ENCODE data around the gene ANO1. TPM values are rescaled to one million over a fixed set of nuclear protein-coding genes. Genes with fewer than 3 reads are reported as not detected.

Gene ANO1
- total RNA-seq, 1 donor from 2014 or later = 7.7 TPM

- intact Hi-C loops (cut with micrococcal nuclease) = no loop called here
- TF ChIP-seq CTCF (IDR thresholded peaks at IDR 0.05; ENCODE audit: borderline replicate concordance) = no peak
- Histone ChIP-seq H3K9me3 (replicated peaks) (no peaks in the 10 kb centered on the region), H3K4me1 (peaks cover 8% of the 10 kb centered on the region), H3K36me3 (no peaks in the 10 kb centered on the region), H3K4me3 (no peak overlapping the region), H3K27ac (replicated peaks) (peak overlapping the region; percentile 15), H3K27me3 (ENCODE audit: low read depth) (no peaks in the 10 kb centered on the region)
- no peak for DNase-seq
Observed at GRCh38 chr11:70104961-70105360, 26.8 kb downstream of the ANO1 start.

- intact Hi-C loops (cut with micrococcal nuclease) = no loop called here
Observed at GRCh38 chr11:70105369-70105754, 27.2 kb downstream of the ANO1 start.

GRCh38 chr11:70105755-70106571 is 27.8 kb downstream of the ANO1 start:
- intact Hi-C loops (cut with micrococcal nuclease) = no loop called here
- no peaks in the 10 kb centered on the region for H3K36me3 ChIP-seq
- H3K9me3 ChIP-seq (replicated peaks) = no peaks in the 10 kb centered on the region
- no peak overlapping the region for H3K27ac ChIP-seq (replicated peaks)
- TF ChIP-seq CTCF (IDR thresholded peaks at IDR 0.05; ENCODE audit: borderline replicate concordance) = no peak
- no peaks in the 10 kb centered on the region for H3K27me3 ChIP-seq (ENCODE audit: low read depth)
- peaks cover 8% of the 10 kb centered on the region for H3K4me1 ChIP-seq
- no peak for DNase-seq
- H3K4me3 ChIP-seq = no peak overlapping the region

More at GRCh38 chr11:70105369-70105754, 27.2 kb downstream of the ANO1 start:
- H3K27me3 ChIP-seq (ENCODE audit: low read depth) = no peaks in the 10 kb centered on the region
- peaks cover 8% of the 10 kb centered on the region for H3K4me1 ChIP-seq
- no peak for DNase-seq
- TF ChIP-seq CTCF (IDR thresholded peaks at IDR 0.05; ENCODE audit: borderline replicate concordance) = no peak
- H3K27ac ChIP-seq (replicated peaks) = no peak overlapping the region
- H3K36me3 ChIP-seq = no peaks in the 10 kb centered on the region
- H3K4me3 ChIP-seq = no peak overlapping the region
- no peaks in the 10 kb centered on the region for H3K9me3 ChIP-seq (replicated peaks)

- Histone ChIP-seq H3K27ac (replicated peaks) (no peak overlapping the region), H3K36me3 (no peaks in the 10 kb centered on the region), H3K27me3 (ENCODE audit: low read depth) (no peaks in the 10 kb centered on the region), H3K9me3 (replicated peaks) (no peaks in the 10 kb centered on the region), H3K4me3 (no peak overlapping the region), H3K4me1 (peaks cover 13% of the 10 kb centered on the region)
- no peak for TF ChIP-seq CTCF (IDR thresholded peaks at IDR 0.05; ENCODE audit: borderline replicate concordance)
- intact Hi-C loops (cut with micrococcal nuclease) = no loop called here
- DNase-seq = no peak
Observed at GRCh38 chr11:70106757-70107156, 28.6 kb downstream of the ANO1 start.

- DNase-seq = no peak
- Histone ChIP-seq H3K4me1 (peaks cover 18% of the 10 kb centered on the region), H3K27ac (replicated peaks) (no peak overlapping the region), H3K9me3 (replicated peaks) (no peaks in the 10 kb centered on the region), H3K27me3 (ENCODE audit: low read depth) (no peaks in the 10 kb centered on the region), H3K36me3 (no peaks in the 10 kb centered on the region), H3K4me3 (no peak overlapping the region)
- no peak for TF ChIP-seq CTCF (IDR thresholded peaks at IDR 0.05; ENCODE audit: borderline replicate concordance)
- intact Hi-C loops (cut with micrococcal nuclease) = no loop called here
Observed at GRCh38 chr11:70107191-70107590, 29.1 kb downstream of the ANO1 start.

Data from left ventricle myocardium inferior (tissue), 1 donor.